Measurements from ENCODE around the gene F2R. TPM values are rescaled to one million over a fixed set of nuclear protein-coding genes. Genes with fewer than 3 reads are reported as not detected.

Gene F2R
- total RNA-seq, 2 donors from 2014 or later: 3.6 to 20.4 TPM

Other genes with a start within 250 kb of the F2R start
- not detected for gene F2RL2, start 92.7 kb upstream of the F2R start, total RNA-seq
- 1 to 10 TPM in 1 of 2 donors, under 1 TPM in 1; 0.94 to 1.1 TPM for gene F2RL1, start 102.9 kb downstream of the F2R start, total RNA-seq
- gene S100Z, start 133.9 kb downstream of the F2R start, total RNA-seq: 1 to 10 TPM; 1.2 to 1.5 TPM
- gene CRHBP, start 236.9 kb downstream of the F2R start, total RNA-seq: under 1 TPM in 1 of 2 donors, not detected in 1; 0.50 TPM